ENCODE results near the gene CAPN13. TPM values are rescaled to one million over a fixed set of nuclear protein-coding genes. Genes with fewer than 3 reads are reported as not detected.

Gene CAPN13
- total and polyA plus RNA-seq, 2 of the 4 experiments (the other 2 are of a cell fraction), result not detected

GRCh38 chr2:30826916-30827315 is 19.7 kb upstream of the CAPN13 start:
- dilution Hi-C loops (cut with HindIII; ENCODE audit: low sequenced_read_pairs, unreplicated experiment), result no loop called here

More at GRCh38 chr2:30826916-30827315, 19.7 kb upstream of the CAPN13 start:
- CTCF ChIA-PET, result no interaction called here
- BruUV-seq (replicated peaks), result no TSS peak
- no peak overlapping the region for H3K23ac ChIP-seq (ENCODE audit: low read depth, low read length)
- no peak overlapping the region for H2BK15ac ChIP-seq (ENCODE audit: low read depth, low read length)
- POLR2A ChIA-PET (ENCODE audit: unreplicated experiment), result no interaction called here
- H3K9me1 ChIP-seq (ENCODE audit: insufficient read depth, low read length), result no peaks in the 10 kb centered on the region
- no peak overlapping the region for H3K9ac ChIP-seq (ENCODE audit: low read depth, low read length)
- H4K91ac ChIP-seq (ENCODE audit: insufficient read depth, low read depth, low read length), result no peak overlapping the region
- no peak for TF ChIP-seq BHLHE40 (IDR thresholded peaks at IDR 0.05; ENCODE audit: low read depth, low read length)
- no peak for TF ChIP-seq RFX5 (IDR thresholded peaks at IDR 0.05; ENCODE audit: low read depth, low read length)
- no peak for TF ChIP-seq CEBPB (IDR thresholded peaks at IDR 0.05; ENCODE audit: low read depth, low read length)
- no peak for TF ChIP-seq USF2 (IDR thresholded peaks at IDR 0.05; ENCODE audit: low read depth, low read length)
- TF ChIP-seq SMC3 (IDR thresholded peaks at IDR 0.05; ENCODE audit: low read depth, low read length), result no peak
- no peak for TF ChIP-seq FOS (IDR thresholded peaks at IDR 0.05; ENCODE audit: low read depth, low read length)
- no peak for TF ChIP-seq MXI1 (IDR thresholded peaks at IDR 0.05; ENCODE audit: borderline replicate concordance, low read depth, low read length)
- TF ChIP-seq CHD1 (IDR thresholded peaks at IDR 0.05; ENCODE audit: low read depth, low read length), result no peak
- no peak for TF ChIP-seq RAD21 (IDR thresholded peaks at IDR 0.05; ENCODE audit: low read length)
- TF ChIP-seq MAZ (IDR thresholded peaks at IDR 0.05; ENCODE audit: borderline replicate concordance, low read depth, low read length), result no peak
- no peak for TF ChIP-seq MAFK (IDR thresholded peaks at IDR 0.05; ENCODE audit: low read depth, low read length)
- no peaks in the 10 kb centered on the region for H3K4me1 ChIP-seq (ENCODE audit: control insufficient read depth, insufficient read depth, low read length)
- H2AK5ac ChIP-seq (ENCODE audit: low read depth, low read length), result no peak overlapping the region
- H2AFZ ChIP-seq (replicated peaks; ENCODE audit: low read length, poor library complexity), result no peak overlapping the region
- no peak overlapping the region for H3K14ac ChIP-seq (replicated peaks; ENCODE audit: low read depth, low read length)
- H3K79me1 ChIP-seq (ENCODE audit: low read depth in 1 of 2, low read length in 2 of 2), result no peaks in the 10 kb centered on the region
- WGBS, 2 experiments (ENCODE audit: extremely low coverage in 2 of 2, insufficient read length in 1 of 2), result 40% methylated on average over 1 of the region's 3 CpGs; no CpG with 5 or more reads in 1 of the 2 experiments
- H4K5ac ChIP-seq (ENCODE audit: low read depth, low read length), result no peak overlapping the region
- no peak for ATAC-seq (ENCODE audit: low read depth)
- H3K4me2 ChIP-seq (ENCODE audit: low read depth, low read length), result no peak overlapping the region
- intact Hi-C loops (cut with micrococcal nuclease), result no loop called here
- H3K4me3 ChIP-seq (ENCODE audit: insufficient read depth, low read depth, low read length), result no peak overlapping the region
- H3K27ac ChIP-seq (ENCODE audit: insufficient read depth, low read length), result no peak overlapping the region
- no peak overlapping the region for H3K56ac ChIP-seq (ENCODE audit: extremely low read depth, insufficient read depth, low read length)
- no peaks in the 10 kb centered on the region for H4K20me1 ChIP-seq (ENCODE audit: insufficient read depth, low read length)
- no peak overlapping the region for H2BK5ac ChIP-seq (ENCODE audit: low read depth, low read length, poor library complexity, severe bottlenecking)
- in situ Hi-C loops (cut with MboI; ENCODE audit: low sequenced_read_pairs), result no loop called here
- no peak overlapping the region for H2BK120ac ChIP-seq (ENCODE audit: low read depth, low read length)
- H3K4ac ChIP-seq (ENCODE audit: low read depth, low read length), result no peak overlapping the region
- H3K27me3 ChIP-seq (ENCODE audit: control insufficient read depth, insufficient read depth, low read length), result no peaks in the 10 kb centered on the region
- no peaks in the 10 kb centered on the region for H3K36me3 ChIP-seq (ENCODE audit: control insufficient read depth, insufficient read depth, low read length)
- H2BK20ac ChIP-seq (ENCODE audit: low read depth, low read length), result no peak overlapping the region
- no peak overlapping the region for H3K18ac ChIP-seq (ENCODE audit: low read depth, low read length)
- no peak for DNase-seq
- H4K8ac ChIP-seq (ENCODE audit: low read depth in 2 of 2, low read length in 2 of 2), result no peak overlapping the region
- H3K9me3 ChIP-seq (ENCODE audit: control insufficient read depth, insufficient read depth, low read length), result no peaks in the 10 kb centered on the region
- H2AK9ac ChIP-seq (replicated peaks; ENCODE audit: low read depth, low read length, poor library complexity), result no peak overlapping the region
